HG02970 (cell line): Measurements from ENCODE around the gene STAP1.
"Not testable (repeated sequence)": the region's sequence is repeated elsewhere in the genome, so short reads cannot be mapped to it uniquely, and the experiment has no call there.

ENCODE experiments used
- ATAC-seq: cut with Tn5 transposase; IDR thresholded peaks from one replicate; pipeline ENCODE4 v1.9.1; 2021; ENCODE audit warnings: mild to moderate bottlenecking, moderate library complexity, moderate number of reproducible peaks; ENCODE audit not compliant: unreplicated experiment, low FRiP score

Gene STAP1

GRCh38 chr4:67614186-67614585 lies 55.7 kb downstream of the STAP1 start:
- ATAC-seq: no peak

DNA sequence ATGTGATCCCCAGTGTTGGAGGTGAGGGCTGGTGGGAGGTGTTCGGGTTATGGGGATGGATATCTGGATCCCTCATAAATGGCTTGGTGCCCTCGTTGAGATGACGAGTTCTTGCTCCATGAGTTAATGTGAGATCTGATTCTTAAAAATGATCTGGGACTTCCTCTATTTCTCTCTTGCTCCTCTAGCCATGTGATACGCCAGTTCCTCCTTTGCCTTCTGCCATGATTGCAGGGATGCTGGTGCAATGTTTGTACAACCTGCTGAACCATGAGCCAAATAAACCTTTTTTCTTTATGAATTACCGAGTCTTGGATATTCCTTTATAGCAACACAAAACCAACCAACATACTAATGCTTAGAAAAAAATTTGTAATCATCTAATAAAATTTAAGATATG lies 56.6 kb downstream of the STAP1 start:
- no peak for ATAC-seq

DNA sequence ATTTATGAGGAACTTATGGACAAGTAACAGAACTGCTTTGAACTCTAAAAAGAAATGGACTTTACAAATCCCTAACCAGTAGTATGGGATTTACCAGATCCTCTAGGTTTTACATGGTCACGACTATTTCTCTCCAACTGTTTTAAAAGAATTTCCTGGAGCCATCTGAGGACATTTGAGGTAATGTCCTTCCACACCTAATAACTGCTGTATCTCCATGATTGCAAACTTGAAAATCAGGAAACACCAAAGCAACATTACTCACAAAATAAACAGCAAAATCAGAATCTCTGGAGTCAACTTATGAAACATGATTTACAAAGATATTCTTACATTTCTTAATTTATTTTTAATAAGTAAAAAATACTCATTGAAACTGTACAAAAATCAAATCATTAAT lies 58.0 kb downstream of the STAP1 start:
- ATAC-seq: no peak

GRCh38 chr4:67624939-67625338 lies 66.4 kb downstream of the STAP1 start:
- ATAC-seq: no peak

DNA sequence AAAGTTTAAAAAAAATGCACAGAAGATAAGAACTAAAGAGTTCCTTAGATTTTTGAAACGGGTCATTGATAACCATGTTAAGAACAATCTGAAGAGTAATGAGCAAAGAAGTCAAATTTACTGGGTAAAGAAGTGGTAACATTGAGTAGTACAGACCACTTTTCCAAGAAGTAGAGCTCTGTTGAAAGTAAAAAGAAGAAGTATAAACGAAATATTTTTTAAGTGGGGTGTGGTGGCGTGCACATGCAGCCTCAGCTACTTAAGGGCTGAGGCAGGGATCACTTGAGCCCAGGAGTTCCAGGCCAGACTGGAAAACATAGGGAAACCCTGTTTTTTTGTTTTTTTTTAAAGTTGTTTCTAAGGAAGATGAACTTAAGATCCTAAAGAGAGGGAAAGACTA lies 74.0 kb downstream of the STAP1 start:
- no peak for ATAC-seq

DNA sequence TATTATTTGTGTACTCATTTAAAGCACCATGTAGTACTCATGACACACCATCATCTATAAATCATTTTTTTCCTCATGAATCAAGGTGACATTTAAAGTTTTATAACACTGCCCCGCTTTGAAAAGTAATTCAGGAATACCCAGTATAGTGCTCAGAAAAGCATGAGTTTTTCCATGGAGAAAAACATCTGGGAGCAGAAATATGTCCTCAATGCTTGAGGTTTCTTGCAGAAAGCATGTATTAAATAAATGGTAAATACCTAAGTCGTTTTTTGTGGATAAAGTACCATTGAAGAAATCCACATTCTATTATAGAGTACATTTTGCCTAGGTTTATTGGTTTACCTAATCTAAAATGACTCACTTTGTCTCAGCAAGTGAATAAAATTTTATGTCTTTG lies 76.2 kb downstream of the STAP1 start:
- ATAC-seq: no peak

DNA sequence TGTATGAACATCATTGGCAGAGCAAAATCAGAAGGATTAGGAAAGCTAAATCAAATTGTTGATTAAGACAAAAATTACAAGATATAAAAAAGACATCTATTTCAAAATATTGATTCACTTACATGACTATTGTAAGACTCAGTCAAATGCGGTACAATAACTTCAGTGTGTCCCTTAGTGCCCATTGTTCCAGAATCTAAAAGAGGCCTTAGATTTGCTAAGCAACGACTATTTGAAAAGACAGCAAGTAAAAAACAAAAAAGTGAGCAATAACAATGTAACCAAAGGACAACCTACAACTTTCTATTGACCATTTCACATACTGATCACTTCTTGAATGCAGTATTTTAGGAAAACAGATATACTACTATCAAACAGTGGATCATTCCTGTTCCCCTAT lies 76.8 kb downstream of the STAP1 start:
- no peak for ATAC-seq

DNA sequence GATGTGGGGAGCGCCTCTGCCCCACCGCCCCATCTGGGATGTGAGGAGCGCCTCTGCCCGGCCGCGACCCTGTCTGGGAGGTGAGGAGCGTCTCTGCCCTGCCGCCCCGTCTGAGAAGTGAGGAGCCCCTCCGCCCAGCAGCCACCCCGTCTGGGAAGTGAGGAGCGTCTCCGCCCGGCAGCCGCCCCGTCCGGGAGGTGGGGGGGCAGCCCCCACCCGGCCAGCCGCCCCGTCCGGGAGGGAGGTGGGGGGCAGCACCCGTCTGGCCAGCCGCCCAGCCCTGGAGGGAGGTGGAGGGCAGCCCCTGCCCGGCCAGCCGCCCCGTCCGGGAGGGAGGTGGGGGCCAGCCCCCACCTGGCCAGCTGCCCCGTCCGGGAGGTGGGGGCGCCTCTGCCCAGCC lies 78.5 kb downstream of the STAP1 start:
- not testable (repeated sequence) for ATAC-seq

- ATAC-seq: no peak
Measured at GRCh38 chr4:67638136-67638535, 79.6 kb downstream of the STAP1 start.

DNA sequence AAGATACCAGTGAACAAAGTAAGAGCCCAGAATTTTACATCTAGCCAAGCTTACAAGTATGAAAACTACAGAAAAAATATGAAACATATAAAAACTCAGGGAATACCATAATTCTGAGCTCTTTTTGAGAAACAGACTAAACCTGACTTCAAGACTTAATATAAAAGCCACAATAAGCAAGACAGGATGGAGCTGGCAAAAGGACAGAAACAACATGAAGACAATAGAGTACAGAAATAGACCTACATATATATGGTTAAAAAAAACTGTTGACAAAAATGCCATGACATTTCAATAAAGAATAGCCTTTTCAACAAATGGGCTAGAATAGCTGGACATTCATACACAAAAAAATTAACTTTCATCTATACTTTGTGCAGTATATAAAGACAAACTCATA lies 93.0 kb downstream of the STAP1 start:
- ATAC-seq: no peak
